K562 (cell line): ENCODE data around the gene VILL. TPM values are rescaled to one million over a fixed set of nuclear protein-coding genes. Genes with fewer than 3 reads are reported as not detected.

Source experiments
- BRF2 ChIP-seq: IDR thresholded peaks from 3 replicates; pipeline ENCODE4 v1.6.1; 2011; ENCODE audit warnings: borderline replicate concordance, mild to moderate bottlenecking; ENCODE audit not compliant: insufficient read length, insufficient read depth
- CTBP1 ChIP-seq: fragments of 450-650 bp; IDR thresholded peaks from 2 replicates; pipeline ENCODE4 v1.6.1; 2016; ENCODE audit warnings: borderline replicate concordance
- HMGXB4 ChIP-seq: sonication (generic); formaldehyde crosslinking; IDR thresholded peaks from 2 replicates; pipeline ENCODE4 v1.8.1; 2023; ENCODE audit warnings: mild to moderate bottlenecking, missing genetic modification reagents
- IRF1 ChIP-seq: sonication (generic); formaldehyde crosslinking; IDR thresholded peaks from 2 replicates; pipeline ENCODE4 v1.8.0; 2022; ENCODE audit warnings: missing genetic modification reagents, mild to moderate bottlenecking, borderline replicate concordance
- KLF6 ChIP-seq: fragments of 250-450 bp; sonication (Bioruptor Pico); IDR thresholded peaks from 2 replicates; pipeline ENCODE4 v1.4.0; 2020; ENCODE audit warnings: mild to moderate bottlenecking, moderate library complexity, borderline replicate concordance
- MAFF ChIP-seq: IDR thresholded peaks from 2 replicates; pipeline ENCODE4 v1.6.1; 2012; ENCODE audit warnings: low read length, improper control_type of control experiment
- MAZ ChIP-seq, 2 experiments: fragments of 450-650 bp in 1 of 2; sonication (generic) in 1 of 2; formaldehyde crosslinking; IDR thresholded peaks in 1 of 2; conservative IDR thresholded peaks in 1 of 2; 2 replicates each; pipeline versions ENCODE4 v1.4.0 to v1.5.0; 2020; ENCODE audit warnings: mild to moderate bottlenecking in 1 of 2, missing genetic modification reagents in 1 of 2
- MCM3 ChIP-seq: fragments of 450-650 bp; IDR thresholded peaks from 2 replicates; pipeline ENCODE4 v1.6.1; 2016
- RAD21 ChIP-seq, 2 experiments: fragments of 250-450 bp in 1 of 2; fragments of 450-650 bp in 1 of 2; sonication (Bioruptor Pico) in 1 of 2; formaldehyde crosslinking in 1 of 2; IDR thresholded peaks in 1 of 2; conservative IDR thresholded peaks in 1 of 2; 2 replicates each; pipeline versions ENCODE4 v1.4.0 to v1.8.0; 2020 to 2022; ENCODE audit warnings: mild to moderate bottlenecking in 2 of 2, moderate library complexity in 1 of 2
- RCOR1 ChIP-seq, 2 experiments: IDR thresholded peaks; 2 replicates each; pipeline ENCODE4 v1.6.1; 2012; ENCODE audit warnings: low read depth in 2 of 2, low read length in 2 of 2, borderline replicate concordance in 1 of 2, improper control_type of control experiment in 1 of 2
- STAT5A ChIP-seq: IDR thresholded peaks from 2 replicates; pipeline ENCODE4 v1.6.1; 2012; ENCODE audit warnings: low read length, inconsistent platforms, borderline replicate concordance
- TAF9B ChIP-seq: fragments of 450-650 bp; IDR thresholded peaks from 2 replicates; pipeline ENCODE4 v1.6.1; 2018; ENCODE audit warnings: mild to moderate bottlenecking; ENCODE audit not compliant: partially characterized antibody
- TCF7L2 ChIP-seq: fragments of 150-350 bp; IDR thresholded peaks from 2 replicates; pipeline ENCODE4 v1.6.1; 2016; ENCODE audit warnings: low read depth, mild to moderate bottlenecking, low read length, moderate library complexity
- TEAD1 ChIP-seq, 2 experiments: fragments of 450-650 bp in 1 of 2; sonication (generic) in 1 of 2; formaldehyde crosslinking; IDR thresholded peaks; 2 replicates each; pipeline versions ENCODE4 v1.4.0 to v1.8.0; 2020 to 2022; ENCODE audit warnings: mild to moderate bottlenecking in 2 of 2, missing genetic modification reagents in 1 of 2
- U2AF2 ChIP-seq: fragments of 200-400 bp; formaldehyde crosslinking; optimal IDR thresholded peaks from 2 replicates; pipeline ENCODE3; 2017; ENCODE audit warnings: low read depth, mild to moderate bottlenecking, low read length
- USF1 ChIP-seq: sonication (generic); formaldehyde crosslinking; IDR thresholded peaks from 2 replicates; pipeline ENCODE4 v1.9.0; 2022; ENCODE audit warnings: mild to moderate bottlenecking, missing genetic modification reagents
- ZBTB2 ChIP-seq: fragments of 450-650 bp; IDR thresholded peaks from 2 replicates; pipeline ENCODE4 v1.6.1; 2016; ENCODE audit warnings: antibody characterized with exemption
- ZBTB9 ChIP-seq: fragments of 450-650 bp; formaldehyde crosslinking; IDR thresholded peaks from 2 replicates; pipeline ENCODE4 v1.4.0; 2020; ENCODE audit warnings: mild to moderate bottlenecking, moderate library complexity
- ZFPM2 ChIP-seq: fragments of 250-450 bp; sonication (Bioruptor Pico); IDR thresholded peaks from 2 replicates; pipeline ENCODE4 v1.5.1; 2022; ENCODE audit warnings: mild to moderate bottlenecking
- ZNF354B ChIP-seq: fragments of 250-450 bp; sonication (Bioruptor Pico); IDR thresholded peaks from 2 replicates; pipeline ENCODE4 v1.4.0; 2020
- ZNF436 ChIP-seq: fragments of 250-450, 450-650 bp; sonication (Bioruptor Pico); formaldehyde crosslinking; IDR thresholded peaks from 2 replicates; pipeline ENCODE4 v1.7.0; 2020; ENCODE audit warnings: mild to moderate bottlenecking
- polyA plus RNA-seq, 8 experiments: library from polyadenylated mRNA; depleted of rRNA in 4 of 8; stranded (reverse) in 5 of 8; unstranded in 3 of 8; fragments of >200 nt; fragmentation: Nextera tagmentation in 2 of 8; fragmentation: Illumina TruSeq in 1 of 8; extraction: Ambion mirVana in 2 of 8; extraction: Trizol in 1 of 8; gene quantifications; 2 replicates each; pipeline versions ENCODE4 v1.2.1 to v1.2.3, GENCODE V29; 2011 to 2014; ENCODE audit warnings: inconsistent platforms in 1 of 8, missing spikeins in 1 of 8
- total RNA-seq, 7 experiments: library from RNA; depleted of rRNA in 6 of 7; stranded (reverse); fragments of >200 nt in 6 of 7; fragmentation: Illumina TruSeq in 2 of 7; extraction: Trizol in 2 of 7; gene quantifications; 2 replicates each; pipeline versions ENCODE4 v1.2.1 to v1.2.3, GENCODE V29; 2011 to 2021; ENCODE audit warnings: low replicate concordance in 1 of 7

The VILL gene
- total and polyA plus RNA-seq, 9 of the 15 experiments (the other 6 are each of a cell fraction or from before 2014, with no cell fraction given) = 0.11 to 16.0 (median 8.8) TPM

- TF ChIP-seq ZBTB9 (CRISPR knock-in tag) = no peak
- no peak for TF ChIP-seq ZNF436
- TF ChIP-seq HMGXB4 (CRISPR knock-in tag) = no peak
- 0 out of 4 replicates have a peak, but pooled peaks of 1 of the 2 experiments have one; percentile 36 for TF ChIP-seq RCOR1 (IDR thresholded peaks at IDR 0.05; ENCODE audit: borderline replicate concordance in 1 of 2, low read depth in 2 of 2, low read length in 2 of 2)
- TF ChIP-seq STAT5A = no peak
- TF ChIP-seq ZNF354B (CRISPR knock-in tag) = no peak
- TF ChIP-seq U2AF2 = no peak
- TF ChIP-seq ZFPM2 (CRISPR knock-in tag) = no peak
- TF ChIP-seq TCF7L2 = no peak
- peak in 1 of 2 experiments; percentile 76; a peak in 1 of 4 replicates for TF ChIP-seq TEAD1 (CRISPR knock-in tag; IDR thresholded peaks at IDR 0.05)
- no peak for TF ChIP-seq KLF6 (CRISPR knock-in tag)
- TF ChIP-seq CTBP1 = peak; percentile 60; the same call in 1 of the 2 replicates
- TF ChIP-seq BRF2 = no peak
- no peak for TF ChIP-seq MAFF
- TF ChIP-seq ZBTB2 = no peak
- peak; percentile 85 for TF ChIP-seq USF1 (CRISPR knock-in tag)
- no peak for TF ChIP-seq TAF9B
- TF ChIP-seq RAD21 (CRISPR knock-in tag; conservative IDR thresholded peaks at IDR 0.05 in 1 of 2, IDR thresholded peaks at IDR 0.05 in 1 of 2) = peak; percentile 63 to 85
- TF ChIP-seq IRF1 (CRISPR knock-in tag) = no peak
- TF ChIP-seq MAZ (CRISPR knock-in tag; conservative IDR thresholded peaks at IDR 0.05 in 1 of 2, IDR thresholded peaks at IDR 0.05 in 1 of 2) = no peak
- TF ChIP-seq MCM3 = no peak
Measured at GRCh38 chr3:38004415-38005075, 14.0 kb downstream of the VILL start (continued).
